K562 (cell line): Measurements from ENCODE around the gene ARHGAP26.
"Not testable (repeated sequence)": the region's sequence is repeated elsewhere in the genome, so short reads cannot be mapped to it uniquely, and the experiment has no call there.

ENCODE experiments used
- CREM ChIP-seq: IDR thresholded peaks from 2 replicates; pipeline ENCODE4 v1.6.1; 2014; ENCODE audit warnings: antibody characterized with exemption, low read depth
- FOXM1 ChIP-seq, 2 experiments: fragments of 450-650 bp in 1 of 2; sonication (generic) in 1 of 2; formaldehyde crosslinking in 1 of 2; IDR thresholded peaks; 2 replicates each; pipeline versions ENCODE4 v1.6.1 to v1.9.0; 2017 to 2022; ENCODE audit warnings: low read depth in 2 of 2, mild to moderate bottlenecking in 2 of 2, missing genetic modification reagents in 1 of 2, moderate library complexity in 1 of 2
- RFX5 ChIP-seq: IDR thresholded peaks from 2 replicates; pipeline ENCODE4 v1.6.1; 2011; ENCODE audit warnings: low read depth, mild to moderate bottlenecking, improper control_type of control experiment, low read length
- SIX5 ChIP-seq, 2 experiments: IDR thresholded peaks; 2 replicates each; pipeline ENCODE4 v1.6.1; 2011; ENCODE audit warnings: low read length in 2 of 2, borderline replicate concordance in 1 of 2, low read depth in 1 of 2, mild to moderate bottlenecking in 1 of 2, moderate library complexity in 1 of 2; ENCODE audit not compliant: insufficient read depth in 1 of 2
- SNRNP70 ChIP-seq: fragments of 200-400 bp; formaldehyde crosslinking; optimal IDR thresholded peaks from 2 replicates; pipeline ENCODE3; 2017; ENCODE audit warnings: low read depth, low read length
- ZNF224 ChIP-seq: sonication (generic); formaldehyde crosslinking; IDR thresholded peaks from 2 replicates; pipeline ENCODE4 v1.8.0; 2022; ENCODE audit warnings: mild to moderate bottlenecking, missing genetic modification reagents
- TF ChIP-seq, protein P1 (sequence below), 3 experiments: IDR thresholded peaks in 2 of 3; conservative IDR thresholded peaks in 1 of 3; 2 replicates each; pipeline ENCODE4 v1.5.1; 2011 to 2012; ENCODE audit warnings: low read length in 3 of 3, mild to moderate bottlenecking in 3 of 3, control low read depth in 2 of 3, improper control_type of control experiment in 1 of 3, inconsistent platforms in 1 of 3, low read depth in 1 of 3, mixed read lengths in 1 of 3, moderate library complexity in 1 of 3; ENCODE audit not compliant: insufficient read depth in 2 of 3

DNA sequence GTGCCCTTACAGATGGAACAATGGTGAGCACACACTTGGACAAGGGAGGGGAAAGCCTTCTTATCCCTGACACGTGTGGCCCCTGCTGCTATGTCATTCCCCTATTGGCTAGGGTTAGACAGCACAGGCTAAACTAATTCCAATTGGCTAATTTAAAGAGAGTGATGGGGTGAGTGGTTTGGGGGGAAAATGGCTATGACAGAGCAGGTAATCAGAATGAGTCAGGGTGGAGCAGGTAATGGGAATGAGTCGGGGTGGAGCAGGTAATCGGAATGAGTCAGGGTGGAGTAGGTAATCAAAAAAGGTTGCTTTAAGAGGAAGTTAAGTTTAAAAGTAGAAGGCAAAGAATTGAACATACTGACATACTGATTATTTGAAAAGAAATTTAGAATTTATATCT, 324.4 kb downstream of the ARHGAP26 start:
- not testable (repeated sequence) for TF ChIP-seq FOXM1 (IDR thresholded peaks at IDR 0.05; ENCODE audit: low read depth); FOXM1 (CRISPR knock-in tag; IDR thresholded peaks at IDR 0.05; ENCODE audit: low read depth); RFX5; SNRNP70; ZNF224 (CRISPR knock-in tag); CREM; SIX5 (IDR thresholded peaks at IDR 0.05; ENCODE audit: borderline replicate concordance in 1 of 2, insufficient read depth in 1 of 2, low read depth in 1 of 2, low read length in 2 of 2)
- TF ChIP-seq, protein P1, sequence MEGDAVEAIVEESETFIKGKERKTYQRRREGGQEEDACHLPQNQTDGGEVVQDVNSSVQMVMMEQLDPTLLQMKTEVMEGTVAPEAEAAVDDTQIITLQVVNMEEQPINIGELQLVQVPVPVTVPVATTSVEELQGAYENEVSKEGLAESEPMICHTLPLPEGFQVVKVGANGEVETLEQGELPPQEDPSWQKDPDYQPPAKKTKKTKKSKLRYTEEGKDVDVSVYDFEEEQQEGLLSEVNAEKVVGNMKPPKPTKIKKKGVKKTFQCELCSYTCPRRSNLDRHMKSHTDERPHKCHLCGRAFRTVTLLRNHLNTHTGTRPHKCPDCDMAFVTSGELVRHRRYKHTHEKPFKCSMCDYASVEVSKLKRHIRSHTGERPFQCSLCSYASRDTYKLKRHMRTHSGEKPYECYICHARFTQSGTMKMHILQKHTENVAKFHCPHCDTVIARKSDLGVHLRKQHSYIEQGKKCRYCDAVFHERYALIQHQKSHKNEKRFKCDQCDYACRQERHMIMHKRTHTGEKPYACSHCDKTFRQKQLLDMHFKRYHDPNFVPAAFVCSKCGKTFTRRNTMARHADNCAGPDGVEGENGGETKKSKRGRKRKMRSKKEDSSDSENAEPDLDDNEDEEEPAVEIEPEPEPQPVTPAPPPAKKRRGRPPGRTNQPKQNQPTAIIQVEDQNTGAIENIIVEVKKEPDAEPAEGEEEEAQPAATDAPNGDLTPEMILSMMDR (IDR thresholded peaks at IDR 0.05 in 2 of 3, conservative IDR thresholded peaks at IDR 0.05 in 1 of 3; ENCODE audit: insufficient read depth in 2 of 3, low read depth in 1 of 3, low read length in 3 of 3): not testable (repeated sequence)
